HG03064 (cell line): Measurements from ENCODE around the gene BORCS8.
"Not testable (repeated sequence)": the region's sequence is repeated elsewhere in the genome, so short reads cannot be mapped to it uniquely, and the experiment has no call there.

Experiments used
- ATAC-seq: cut with Tn5 transposase; IDR thresholded peaks from one replicate; pipeline ENCODE4 v1.9.1; 2021; ENCODE audit warnings: low read depth; ENCODE audit not compliant: unreplicated experiment

The BORCS8 gene

DNA sequence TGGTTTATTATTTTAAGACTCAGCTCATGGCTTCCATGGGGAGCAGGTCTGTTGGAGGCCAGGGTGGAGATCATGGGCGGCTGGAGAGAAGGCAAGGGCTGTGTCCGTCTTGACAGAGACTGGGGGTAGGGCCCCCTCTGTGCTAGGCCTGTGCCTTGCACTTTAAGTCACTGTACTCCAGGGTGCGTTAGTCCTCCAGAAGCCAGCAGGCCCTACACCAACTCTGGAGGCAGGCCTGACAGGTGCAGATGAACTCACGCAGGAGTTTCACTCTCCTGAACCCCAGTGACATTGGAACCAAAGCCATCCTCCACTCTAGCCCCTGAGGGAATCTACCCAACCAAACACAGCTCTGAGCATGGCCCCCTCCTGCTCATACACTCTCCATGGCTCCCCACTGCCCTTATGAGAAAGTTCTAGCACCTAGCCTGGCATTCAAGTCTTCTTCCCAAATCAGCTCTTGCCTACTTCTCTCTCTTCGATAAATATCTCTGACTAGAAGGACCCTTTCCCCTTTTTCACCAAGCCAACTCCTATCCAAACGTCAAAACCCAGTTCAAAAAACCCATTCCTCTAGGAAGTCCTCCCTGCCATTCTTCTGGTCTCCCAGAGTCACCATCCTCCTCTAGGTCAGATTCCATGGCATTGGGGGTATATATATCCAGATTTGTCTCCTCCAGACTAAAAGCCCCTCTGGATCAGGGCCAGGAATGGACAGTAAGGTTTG, 37.0 kb downstream of the BORCS8 start:
- ATAC-seq, result no peak

DNA sequence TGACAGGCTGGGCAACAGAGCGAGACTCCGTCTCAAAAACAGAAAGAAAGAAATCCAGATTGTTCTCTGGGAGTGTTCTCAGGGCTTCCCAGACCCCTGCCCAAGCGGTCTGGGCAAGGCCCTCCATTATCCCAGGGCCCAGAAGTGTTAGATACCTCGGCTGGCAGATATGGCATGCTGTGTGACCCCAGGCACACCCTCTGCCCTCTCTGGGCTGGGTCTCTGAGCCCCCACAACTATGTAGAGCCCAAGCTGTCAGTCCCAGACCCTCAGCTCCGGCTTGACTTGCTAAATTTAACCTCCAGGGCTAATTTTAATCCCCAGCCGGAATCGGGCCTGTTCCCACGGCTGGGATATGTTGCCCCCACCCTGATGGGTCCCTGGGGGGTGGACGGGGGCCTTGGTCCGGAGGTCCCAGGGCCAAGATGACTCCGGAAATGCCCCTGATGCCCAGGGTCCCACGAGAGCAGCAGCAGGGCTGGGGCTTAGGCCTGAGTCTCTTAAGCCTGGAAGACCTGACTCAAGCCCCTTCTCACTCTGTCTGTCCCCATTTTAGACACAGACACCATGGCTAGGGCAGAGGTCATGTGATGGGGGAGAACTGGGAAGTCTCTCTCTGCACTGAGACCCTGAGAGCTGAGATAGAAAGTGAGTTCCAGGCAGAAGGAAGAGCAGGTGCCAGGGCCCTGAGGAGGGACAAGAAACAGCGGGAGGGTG, 39.1 kb downstream of the BORCS8 start:
- ATAC-seq, result no peak

DNA sequence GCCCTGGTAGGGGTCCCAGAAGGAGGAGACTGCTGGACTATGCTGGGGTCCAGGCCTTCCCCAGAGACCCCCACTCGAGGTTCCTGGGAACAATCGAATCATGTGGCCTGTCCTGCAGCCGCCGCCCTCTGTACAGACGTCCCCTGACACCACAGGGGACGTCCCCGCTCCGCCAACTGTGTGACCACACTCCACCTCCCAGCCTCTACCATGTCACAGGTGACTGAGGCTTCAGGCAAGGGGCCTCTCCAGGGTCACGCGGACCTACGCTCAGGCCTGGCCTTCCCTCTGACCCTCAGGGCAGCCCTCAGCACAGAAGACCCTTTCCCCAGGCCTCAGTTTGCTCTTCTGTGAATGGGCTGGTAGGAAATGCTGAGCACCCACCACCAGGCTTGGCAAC, 40.5 kb downstream of the BORCS8 start:
- ATAC-seq, result peak; percentile 50

DNA sequence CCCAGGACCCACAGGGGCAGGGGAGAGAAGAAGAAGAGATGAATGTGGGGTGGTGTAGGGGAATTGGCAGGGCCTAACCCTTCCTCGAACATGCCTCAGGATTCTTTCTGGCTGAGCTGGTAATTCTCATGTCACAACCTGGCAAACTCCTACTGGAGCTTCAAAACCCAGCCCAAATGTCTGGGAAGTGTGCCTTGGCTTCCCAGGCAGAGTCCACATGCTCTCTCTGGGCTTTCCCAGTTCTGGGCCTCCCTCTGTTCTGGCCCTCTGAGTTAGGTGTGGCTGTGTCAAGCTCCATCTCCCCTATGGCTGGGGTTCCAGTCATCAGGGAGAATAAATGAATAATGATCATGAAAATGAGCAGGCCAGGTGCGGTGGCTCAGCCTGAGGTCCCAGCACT, 42.5 kb downstream of the BORCS8 start:
- ATAC-seq, result no peak

DNA sequence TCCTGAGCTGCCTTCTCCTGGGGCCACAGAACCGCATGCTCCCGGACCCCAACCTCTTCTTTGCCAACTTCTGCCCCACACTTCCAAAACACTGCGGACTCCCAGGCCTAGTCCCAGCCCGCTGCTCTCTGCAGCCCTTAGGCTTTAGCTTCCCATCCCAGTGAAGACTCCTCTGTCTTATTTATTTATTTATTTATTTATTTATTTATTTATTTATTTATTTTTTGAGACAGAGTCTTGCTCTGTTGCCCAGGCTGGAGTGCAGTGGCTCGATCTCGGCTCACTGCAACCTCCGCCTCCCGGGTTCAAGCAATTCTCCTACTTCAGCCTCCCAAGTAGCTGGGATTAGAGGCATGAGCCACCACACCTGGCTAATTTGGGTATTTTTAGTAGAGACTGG, 43.4 kb downstream of the BORCS8 start:
- ATAC-seq, result not testable (repeated sequence)

DNA sequence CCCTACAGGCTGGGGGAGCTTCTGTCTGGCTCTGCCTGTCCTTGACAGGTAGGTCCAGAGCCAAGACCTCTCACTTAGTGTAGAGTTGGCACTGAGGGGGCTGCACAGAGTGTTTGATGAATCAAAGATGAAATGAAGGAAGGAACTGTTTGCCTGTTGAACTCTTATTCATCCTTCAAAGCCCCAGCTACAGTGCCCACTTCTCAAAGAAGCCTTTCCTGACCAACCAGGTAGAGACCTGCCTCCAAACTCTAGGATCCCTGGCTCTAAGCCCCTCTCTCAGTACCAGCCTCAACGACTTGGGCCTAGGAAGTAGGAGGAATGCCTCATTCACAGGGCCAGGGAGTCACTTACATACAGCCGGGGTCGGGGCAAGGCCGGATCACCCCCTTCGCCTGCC, 44.6 kb downstream of the BORCS8 start:
- ATAC-seq, result no peak

- no peak for ATAC-seq
Measured at GRCh38 chr19:19146865-19147264, 45.1 kb downstream of the BORCS8 start.

- ATAC-seq, result no peak
Measured at GRCh38 chr19:19145684-19146608, 46.0 kb downstream of the BORCS8 start.

DNA sequence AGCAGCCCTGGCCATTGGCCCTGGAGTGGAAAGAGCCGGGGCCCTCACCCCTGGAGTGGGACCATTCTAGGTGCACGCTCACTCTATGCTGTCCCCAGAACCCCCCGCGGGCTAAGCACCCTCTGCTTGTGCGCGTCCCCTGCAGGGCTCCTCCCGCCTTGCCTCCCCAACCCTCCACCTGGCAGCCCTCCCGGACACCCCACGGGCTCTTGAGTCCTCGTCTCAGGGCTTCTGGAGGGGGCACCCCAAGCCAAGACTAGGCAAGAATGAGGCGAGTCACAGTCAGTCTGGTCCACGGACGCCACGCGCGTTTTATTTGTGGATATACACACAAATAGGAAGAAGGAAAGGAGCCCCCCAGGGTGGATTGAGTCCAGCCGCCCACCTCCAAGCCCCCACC, 46.7 kb downstream of the BORCS8 start:
- ATAC-seq, result no peak

DNA sequence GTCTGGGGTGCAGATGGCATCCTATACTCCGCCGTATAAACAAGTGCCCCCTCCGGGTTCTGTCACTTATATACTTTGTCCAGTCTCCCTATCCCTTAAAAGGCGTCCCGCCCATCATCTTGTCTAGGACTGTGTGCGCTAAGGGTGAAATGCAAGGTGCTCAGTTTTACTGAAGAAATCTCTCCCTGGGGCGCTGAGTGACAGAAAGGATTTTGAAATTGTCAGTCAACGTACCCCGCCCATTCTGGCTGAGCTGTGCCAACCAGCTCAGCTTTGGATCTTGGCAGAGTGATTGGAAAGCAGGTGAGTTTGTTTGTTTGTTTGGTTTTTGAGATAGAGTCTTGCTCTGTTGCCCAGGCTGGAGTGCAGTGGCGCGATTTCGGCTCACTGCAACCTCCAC, 49.6 kb downstream of the BORCS8 start:
- no peak for ATAC-seq

DNA sequence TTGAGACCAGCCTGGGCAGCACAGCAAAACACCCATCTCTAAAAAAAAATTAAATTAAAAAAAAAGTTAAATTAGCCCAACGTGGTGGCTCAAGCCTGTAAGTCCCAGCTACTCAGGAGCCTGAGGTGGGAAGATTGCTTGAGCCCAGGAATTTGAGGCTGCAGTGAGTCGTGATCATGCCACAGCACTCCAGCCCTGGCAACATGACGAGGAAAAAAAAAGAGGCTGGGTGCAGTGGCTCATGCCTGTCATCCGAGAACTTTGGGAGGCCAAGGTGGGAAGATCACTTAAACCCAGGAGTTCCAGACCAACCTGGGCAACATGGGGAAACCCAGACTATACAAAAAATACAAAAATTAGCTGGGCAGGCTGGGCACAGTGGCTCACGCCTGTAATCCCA, 51.5 kb downstream of the BORCS8 start:
- ATAC-seq, result no peak

GRCh38 chr19:19139876-19140229, 52.1 kb downstream of the BORCS8 start:
- ATAC-seq, result no peak

DNA sequence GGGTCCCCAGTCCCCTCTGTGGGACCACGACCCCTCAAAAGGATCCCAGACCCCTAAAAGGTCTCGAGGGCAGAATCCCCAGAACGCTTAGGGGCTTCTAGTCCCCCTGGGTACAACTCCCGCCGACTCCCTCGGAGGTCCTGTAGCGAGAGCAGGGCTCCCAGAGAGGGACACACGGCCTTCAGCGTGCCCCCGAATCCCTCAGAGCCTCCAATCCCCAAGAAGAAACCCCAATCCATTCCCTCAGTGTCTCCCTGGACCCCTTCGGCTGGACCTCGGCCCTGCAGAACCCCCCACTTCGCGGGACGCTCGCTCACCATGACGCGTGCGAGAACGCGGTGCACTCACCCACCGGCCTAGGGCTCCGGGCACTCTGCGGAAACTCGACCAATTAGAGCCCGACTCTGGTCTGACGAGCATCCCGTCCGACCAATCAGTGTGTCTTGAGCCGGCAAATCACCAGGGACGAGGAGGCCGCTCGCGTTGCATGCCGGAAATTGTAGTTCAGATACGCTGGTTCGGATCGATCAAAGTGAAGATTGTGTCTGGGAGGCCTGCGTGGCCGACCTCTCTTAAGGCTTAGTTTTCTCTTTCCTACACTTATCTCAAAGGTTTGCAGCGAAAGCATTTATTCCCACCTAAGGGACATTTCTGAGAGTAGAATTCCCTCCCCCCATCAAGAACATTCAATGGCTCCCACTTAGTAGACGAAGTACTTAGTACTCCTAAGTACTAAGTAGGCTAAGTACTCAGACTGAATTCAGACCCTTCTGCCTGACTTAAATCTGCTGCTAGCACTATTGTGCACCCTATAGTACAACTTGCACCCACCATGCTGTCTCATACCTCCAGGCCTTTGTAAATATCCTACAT, 53.6 kb downstream of the BORCS8 start, which contains the start of gene TMEM161A:
Gene TMEM161A (minus strand): TSS at position 370 of the 873 bp plus-strand sequence. CDS start 50 bp downstream, at position 320.
- peak; percentile 87 for ATAC-seq

DNA sequence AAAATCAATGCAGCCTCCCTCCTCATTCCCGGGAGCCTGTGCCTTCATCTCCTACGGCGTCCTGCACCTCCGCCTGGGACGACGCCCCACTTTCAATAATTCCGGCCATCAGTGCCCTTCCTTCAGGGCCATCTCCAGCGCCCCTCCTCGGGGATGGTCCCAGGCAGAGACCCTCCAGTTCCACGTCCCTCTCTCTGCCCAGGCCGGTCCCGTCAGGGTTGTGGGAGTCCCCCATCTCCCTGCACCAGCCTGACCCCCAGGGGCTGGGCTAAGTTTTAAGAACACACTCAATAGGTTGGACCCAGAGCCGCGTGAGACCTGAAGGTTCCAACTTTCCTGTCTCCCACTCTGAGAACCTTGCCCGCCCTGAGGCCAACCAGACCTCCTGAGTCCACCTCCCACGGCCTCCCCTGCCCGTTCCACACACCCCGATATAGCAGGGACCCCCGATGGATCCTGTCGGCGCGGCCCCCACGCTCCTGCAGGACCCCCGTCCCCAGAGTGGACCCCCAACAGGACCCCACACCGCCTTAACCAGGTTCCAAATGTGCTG, 54.3 kb downstream of the BORCS8 start:
- no peak for ATAC-seq

DNA sequence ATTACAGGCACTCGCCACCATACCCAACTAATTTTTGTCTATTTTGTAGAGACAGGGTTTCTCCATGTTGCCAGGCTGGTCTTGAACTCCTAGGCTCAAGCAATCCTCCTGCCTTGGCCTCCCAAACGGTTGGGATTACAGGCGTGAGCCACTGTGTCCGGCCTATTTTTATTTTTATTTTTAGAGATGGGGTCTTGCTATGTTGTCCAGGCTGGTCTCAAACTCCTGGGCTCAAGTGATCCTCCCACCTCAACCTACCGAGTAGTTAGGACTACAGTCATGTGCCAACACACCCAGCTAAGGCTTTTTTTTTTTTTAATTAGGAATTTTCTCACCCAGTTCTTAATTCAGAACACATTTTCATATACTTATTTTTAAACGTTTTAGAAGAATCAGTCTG, 56.2 kb downstream of the BORCS8 start:
- not testable (repeated sequence) for ATAC-seq

- ATAC-seq, result no peak
Measured at GRCh38 chr19:19134687-19135158, 57.2 kb downstream of the BORCS8 start.

DNA sequence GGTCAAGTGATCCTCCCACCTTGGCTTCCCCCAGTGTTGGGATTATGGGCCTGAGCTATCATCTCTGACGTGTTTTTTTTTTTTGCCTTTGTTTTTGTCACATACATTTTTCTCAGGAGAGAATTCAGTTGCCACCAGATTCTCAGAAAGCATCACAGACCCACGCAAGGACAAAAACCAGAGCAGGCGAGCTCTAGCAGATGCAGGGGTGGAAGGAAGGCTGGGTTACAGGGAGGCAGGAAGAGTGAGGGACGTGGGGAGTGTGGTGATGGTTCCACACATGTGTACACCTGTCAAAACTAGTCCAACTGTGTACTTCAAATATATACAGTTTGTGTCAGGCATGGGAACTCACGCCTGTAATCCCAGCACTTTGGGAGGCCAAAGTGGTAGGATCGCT, 58.0 kb downstream of the BORCS8 start:
- no peak for ATAC-seq

- ATAC-seq, result no peak
Measured at GRCh38 chr19:19132912-19133311, 59.0 kb downstream of the BORCS8 start.

GRCh38 chr19:19131989-19132388, 60.0 kb downstream of the BORCS8 start:
- ATAC-seq, result no peak
